Activated naive CD8-positive, alpha-beta T cell treated with anti-CD3 and anti-CD28 coated beads, Interleukin-2, amount 50 U/mL, for 16 hours (primary cell): ENCODE data around the gene PLXNA2.

Experiments
- DNase-seq: peaks from one replicate; pipeline ENCODE4 v3.0.0-alpha.2; 2020; ENCODE audit warnings: low read depth, low spot score

PLXNA2 gene

GRCh38 chr1:208161005-208161404 lies 83.2 kb downstream of the PLXNA2 start:
- no peak for DNase-seq

GRCh38 chr1:208160259-208160819 lies 83.8 kb downstream of the PLXNA2 start:
- DNase-seq = no peak

DNA sequence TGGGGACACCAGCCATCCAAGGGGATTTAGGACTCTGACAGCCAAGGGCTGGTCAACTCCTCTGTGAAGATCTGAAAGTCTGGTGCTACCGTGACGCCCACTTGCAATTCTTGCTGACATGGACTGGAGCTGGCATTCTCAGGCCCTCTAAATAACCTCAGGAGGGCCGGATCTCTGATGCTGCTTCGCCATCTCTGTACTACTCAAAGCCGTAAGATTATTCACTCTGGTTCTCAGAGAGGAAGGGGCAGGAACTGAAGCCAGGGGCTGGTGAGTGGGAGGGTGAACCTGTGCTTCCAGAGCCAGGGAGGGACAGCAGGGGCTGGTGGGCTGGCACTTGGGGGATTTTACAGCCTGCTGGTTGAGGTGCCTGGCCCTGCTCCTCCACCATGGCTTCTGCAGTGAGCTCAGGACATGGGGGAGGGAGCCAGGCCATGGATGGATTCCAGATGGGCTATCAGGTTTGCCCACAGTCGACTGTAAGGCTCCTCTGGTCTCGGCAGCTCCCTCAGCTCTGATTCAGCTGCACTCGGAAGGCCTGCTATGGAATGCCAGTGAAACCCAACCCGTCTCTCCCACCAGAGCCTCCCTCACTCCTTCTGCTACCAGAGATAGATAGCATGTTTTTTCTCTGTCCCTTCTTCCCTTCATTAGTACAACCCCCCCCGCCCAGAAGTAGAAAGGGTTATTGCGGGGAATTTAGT lies 84.5 kb downstream of the PLXNA2 start:
- DNase-seq = no peak

- DNase-seq = no peak
Measured at GRCh38 chr1:208158640-208159554, 85.3 kb downstream of the PLXNA2 start.

DNA sequence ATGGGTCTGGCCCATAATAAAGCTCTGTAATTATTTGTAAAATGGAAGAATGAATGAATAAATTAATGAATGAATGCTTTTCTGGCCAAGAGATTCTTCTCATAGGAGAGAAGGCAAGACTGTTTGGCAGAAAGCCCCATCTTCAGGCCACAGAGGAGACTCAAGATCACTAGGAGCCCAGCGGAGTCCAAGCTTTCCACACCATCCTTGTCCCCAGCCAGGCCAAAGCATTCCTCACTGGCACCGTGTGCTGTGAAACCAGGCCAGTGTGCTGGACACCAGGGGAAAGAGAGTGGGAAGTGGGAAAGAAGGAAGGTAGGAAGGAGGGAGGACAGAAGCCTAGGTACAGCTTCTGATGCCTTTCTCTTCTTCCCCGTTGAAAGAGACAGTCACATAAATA lies 86.4 kb downstream of the PLXNA2 start:
- no peak for DNase-seq

GRCh38 chr1:208156741-208157140 lies 87.4 kb downstream of the PLXNA2 start:
- DNase-seq = no peak

- no peak for DNase-seq
Measured at GRCh38 chr1:208156310-208156709, 87.9 kb downstream of the PLXNA2 start.

DNA sequence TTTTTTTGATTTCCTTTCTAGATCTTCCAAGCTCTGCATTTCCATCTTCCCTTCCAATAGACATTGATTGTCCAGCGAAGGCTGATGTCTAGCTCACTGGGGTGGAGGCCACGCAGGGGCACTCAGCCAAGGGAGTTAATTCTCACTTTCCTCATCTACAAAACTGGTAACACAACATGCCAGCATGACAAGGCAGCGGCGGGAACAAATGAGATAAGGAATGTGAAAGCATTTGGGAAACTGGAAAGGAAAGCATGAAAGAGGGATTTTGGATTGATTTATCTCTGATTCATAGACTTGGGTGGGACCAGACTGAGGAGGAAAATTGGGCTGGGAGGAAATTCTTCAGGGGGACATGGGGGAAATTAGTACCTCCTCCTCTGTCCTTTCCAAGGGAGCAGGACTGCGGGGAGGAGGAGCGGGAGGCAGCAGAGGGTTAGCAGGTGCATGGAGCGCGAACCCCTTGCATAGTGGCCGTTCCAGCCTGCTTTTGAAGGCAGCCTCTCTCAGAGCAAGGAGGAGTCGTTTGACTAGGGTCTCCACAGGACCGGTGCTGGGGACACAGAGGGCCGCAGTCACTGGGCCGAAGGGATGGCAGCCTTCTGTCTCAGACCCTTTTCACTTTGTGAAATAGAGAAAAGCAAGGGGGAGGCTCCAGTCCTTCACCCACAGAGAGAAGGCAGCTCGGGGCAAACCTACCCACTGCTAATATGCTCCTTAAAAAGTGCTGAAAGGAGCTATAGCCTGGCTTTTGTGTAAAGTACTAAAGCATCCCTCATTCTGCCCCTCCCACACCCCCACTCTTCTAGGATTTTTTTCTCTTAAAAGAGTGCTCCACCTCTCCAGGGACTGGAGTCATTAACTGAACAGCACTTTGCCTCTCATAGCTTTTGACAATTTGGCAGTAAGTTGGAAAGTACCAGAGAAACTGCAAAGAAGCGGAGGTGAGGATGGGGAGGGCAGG lies 89.2 kb downstream of the PLXNA2 start:
- DNase-seq = no peak

DNA sequence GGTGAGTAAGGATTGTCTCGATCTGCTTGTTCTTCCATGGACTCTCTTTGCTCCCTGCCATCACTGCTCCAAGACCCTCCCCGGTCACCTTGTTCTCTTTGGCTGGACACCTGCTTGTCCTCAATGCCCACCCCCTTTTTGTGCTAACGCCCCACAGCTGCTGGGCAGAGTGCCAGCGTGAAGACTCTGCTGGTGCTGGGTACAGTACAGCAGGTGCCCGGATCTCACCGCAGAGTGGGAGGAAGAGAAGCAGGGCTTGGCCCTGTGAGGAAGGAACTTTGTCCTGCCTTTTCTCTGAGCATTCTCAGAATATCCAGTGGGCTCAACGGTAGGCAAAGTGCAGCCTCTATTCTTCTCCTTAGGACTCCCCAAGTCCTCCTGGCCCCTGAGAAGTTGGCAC lies 90.1 kb downstream of the PLXNA2 start:
- no peak for DNase-seq

DNA sequence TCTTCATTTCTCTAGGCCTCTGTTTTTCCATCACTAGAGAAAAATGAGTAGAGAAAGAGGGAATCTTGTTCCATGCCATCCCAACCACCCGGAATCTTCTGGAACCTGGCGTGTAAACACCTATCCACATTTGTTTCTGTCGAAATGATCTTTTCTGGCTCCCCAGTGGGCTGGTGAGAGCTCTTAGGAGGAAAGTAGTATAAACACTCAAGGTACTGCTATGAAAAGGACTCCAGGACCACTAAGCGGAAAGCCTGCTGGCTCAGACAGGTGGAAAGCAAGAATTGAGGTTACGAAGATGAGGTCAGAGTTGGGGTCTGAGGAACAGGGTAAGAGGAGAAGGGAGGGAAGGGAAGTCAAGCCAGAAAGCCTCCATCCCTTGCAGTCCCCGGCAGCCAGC lies 90.8 kb downstream of the PLXNA2 start:
- no peak for DNase-seq

DNA sequence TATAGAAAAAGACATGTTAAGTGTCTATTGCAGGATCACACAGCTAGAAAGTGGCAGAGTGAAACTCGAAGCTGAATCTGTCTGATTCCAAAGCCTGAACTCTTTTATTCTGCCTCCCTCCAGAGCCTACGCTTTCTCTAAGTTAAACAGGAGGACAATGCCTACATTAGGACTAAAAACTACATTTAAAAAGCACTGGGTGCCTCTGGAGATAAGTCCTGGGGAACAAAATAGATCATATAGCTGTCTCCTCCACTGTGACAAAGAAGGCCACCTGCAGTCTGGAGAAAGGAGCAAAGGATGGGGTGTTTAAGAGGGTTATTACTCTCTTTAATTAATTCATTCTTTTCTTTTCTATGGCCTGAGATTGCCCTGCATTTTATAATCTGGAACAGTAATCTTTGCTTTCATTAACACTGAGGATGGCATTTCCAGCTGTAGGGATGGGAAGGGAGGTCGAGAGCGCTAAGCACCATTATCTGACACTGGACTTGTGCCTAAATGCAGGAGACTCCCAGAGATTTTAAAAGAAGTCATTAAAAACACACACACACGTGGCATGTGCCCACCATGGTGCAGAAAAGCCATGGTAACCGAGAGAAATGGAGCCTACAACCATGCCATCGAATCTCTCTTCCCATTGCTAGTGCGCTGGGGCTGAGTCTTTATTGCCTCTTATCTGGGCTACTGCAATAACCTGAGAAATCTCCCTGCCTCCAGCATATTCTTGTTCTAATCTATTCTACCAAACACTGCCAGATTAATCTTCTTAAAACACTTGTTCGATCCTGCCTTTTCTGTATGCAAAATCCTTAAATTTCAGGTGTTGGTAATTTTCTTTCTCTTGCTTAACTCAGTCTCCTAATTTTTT lies 92.2 kb downstream of the PLXNA2 start:
- DNase-seq = no peak

DNA sequence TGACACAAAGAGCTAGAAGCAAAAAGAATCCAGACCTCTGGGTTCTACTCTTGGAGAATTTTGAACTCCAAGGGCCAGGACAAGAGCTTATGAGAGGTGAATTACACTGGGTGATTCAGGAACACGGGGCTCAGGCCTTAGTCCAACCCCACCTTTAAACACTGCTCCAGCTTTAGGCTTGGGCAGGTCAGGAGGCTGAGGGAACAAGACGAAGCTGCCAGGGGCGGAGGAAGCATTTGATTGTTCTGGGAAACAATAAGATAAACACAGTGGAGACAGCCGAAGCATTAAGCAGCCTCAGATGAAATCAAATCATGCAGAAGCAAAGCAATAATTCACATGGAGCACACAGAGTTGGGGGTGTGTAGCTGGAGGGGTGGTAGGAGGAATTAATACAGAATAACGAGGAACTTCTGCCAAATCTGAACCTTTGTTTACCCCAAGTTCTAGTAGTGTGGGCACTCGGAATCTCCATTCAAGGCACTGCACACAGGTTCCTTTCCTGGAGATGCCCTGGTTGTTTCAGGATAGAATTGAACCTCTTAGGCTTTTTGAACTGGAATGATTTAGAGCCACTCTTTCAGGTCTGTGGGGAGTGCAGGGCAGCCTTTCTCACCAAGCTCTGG lies 93.2 kb downstream of the PLXNA2 start:
- DNase-seq = no peak

DNA sequence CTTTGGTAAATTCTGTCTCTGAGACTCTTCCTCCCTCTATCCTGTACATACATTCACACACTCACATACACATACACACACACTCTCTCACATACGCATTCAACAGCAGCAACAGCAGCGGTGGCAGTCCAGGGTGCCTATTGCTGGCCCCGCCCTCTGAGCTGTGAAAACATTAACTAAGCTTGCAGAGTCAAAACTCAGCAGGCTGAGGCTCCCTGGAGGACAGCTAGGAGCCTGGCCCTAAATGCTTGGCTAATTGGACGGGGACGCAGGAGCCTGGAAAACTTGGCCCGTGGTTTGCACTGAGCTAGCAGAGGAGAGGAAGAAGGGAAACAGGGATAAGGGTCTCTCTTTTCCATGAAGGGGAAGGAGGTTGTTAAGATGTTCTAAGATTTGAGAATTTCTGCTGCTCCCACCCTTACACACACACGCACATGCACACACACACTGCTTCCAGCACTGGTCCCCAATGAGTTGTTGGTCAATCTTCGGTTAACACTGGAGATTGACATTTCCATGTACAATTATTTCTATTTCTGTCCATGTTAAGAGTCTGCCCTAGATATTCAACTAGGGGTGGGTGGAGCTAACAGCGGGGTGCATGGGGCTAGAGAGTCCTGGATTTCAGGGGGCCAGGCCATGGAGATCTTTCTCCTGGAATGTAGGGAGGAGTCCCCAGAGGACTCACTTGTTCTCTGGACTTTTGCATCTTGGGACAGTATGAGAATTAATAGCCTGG lies 94.2 kb downstream of the PLXNA2 start:
- no peak for DNase-seq

GRCh38 chr1:208149213-208149612 lies 95.0 kb downstream of the PLXNA2 start:
- DNase-seq = no peak

DNA sequence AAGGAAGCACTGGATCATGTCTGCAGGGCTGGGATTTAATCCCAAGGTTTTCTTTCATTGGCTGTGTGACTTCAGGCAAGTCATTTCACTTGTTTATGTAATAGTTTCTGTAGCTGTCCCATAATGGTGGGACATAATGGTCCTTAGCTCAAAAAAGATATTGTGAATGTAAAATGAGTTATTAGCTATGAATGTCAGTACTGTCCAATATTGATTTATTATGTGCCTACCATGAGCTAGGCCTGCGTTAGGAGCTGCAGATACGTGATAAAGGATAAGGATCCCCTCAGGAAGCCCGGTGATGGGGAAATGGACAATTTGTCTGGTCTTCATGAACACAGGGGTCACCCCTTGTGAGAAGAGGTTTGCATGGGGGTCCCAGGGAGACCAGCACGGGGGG lies 95.8 kb downstream of the PLXNA2 start:
- no peak for DNase-seq

DNA sequence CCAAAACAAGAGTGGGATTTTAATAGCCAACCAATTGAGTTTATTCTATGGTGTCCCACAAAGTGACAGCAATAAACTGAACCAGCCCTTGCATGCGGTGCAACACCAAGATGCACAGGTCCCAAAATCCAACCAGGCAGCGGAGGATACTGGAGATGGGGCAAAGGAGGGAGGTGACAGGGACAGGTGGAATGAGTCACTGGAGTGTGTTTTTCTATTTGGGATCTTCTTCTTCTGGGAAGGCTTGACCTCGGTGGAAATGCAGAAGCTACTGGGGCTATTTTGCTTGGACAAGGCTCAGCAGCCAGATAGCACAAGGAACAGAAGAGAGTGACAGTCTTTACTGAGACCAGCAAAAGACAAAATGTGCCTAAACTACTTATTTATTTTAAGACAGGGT lies 97.5 kb downstream of the PLXNA2 start:
- DNase-seq = no peak

- DNase-seq = no peak
Measured at GRCh38 chr1:208145167-208145566, 99.0 kb downstream of the PLXNA2 start.

DNA sequence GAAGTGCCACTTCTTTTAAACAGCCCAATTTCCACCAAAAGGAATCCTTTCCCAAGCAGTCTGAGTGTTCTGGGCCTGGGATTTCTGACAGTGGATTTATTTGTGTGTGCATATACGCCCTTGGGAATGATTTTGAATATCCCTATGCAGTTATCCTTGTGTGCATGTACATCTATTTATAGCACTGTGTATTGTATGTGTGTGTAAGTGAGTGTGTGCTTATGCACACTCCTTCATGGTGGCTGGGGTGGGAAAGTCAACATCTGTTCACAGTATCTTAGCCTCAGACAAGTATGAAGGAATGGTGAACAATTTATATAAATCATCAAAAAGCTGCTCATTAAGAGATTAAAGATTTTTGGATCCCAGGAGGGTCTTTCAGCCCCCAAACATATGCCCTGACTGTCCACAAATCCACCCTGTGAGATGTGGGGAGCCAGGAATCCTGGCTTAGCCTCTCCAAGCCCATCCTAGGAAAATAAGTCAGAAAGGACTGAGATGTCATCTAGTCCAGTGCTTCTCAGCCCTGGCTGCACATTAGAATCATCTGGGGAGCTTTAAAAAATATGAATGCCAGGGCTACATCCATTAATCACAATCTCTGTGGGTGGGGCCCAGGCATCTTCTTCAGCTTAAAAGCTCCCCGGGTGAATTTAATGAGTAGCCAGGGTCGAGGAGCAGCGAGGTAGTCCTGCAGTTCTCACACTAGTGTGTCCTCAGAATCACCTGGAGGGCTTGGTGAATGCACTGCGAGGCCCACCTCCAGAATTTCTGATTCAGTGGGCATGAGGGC lies 101.4 kb downstream of the PLXNA2 start:
- DNase-seq = no peak
